ENCODE results near the gene GTF3C5. TPM values are rescaled to one million over a fixed set of nuclear protein-coding genes. Genes with fewer than 3 reads are reported as not detected.

Gene GTF3C5
- total and polyA plus RNA-seq, 9 of the 15 experiments (the other 6 are each of a cell fraction or from before 2014, with no cell fraction given) = 3.8 to 118 (median 83.7) TPM

DNA sequence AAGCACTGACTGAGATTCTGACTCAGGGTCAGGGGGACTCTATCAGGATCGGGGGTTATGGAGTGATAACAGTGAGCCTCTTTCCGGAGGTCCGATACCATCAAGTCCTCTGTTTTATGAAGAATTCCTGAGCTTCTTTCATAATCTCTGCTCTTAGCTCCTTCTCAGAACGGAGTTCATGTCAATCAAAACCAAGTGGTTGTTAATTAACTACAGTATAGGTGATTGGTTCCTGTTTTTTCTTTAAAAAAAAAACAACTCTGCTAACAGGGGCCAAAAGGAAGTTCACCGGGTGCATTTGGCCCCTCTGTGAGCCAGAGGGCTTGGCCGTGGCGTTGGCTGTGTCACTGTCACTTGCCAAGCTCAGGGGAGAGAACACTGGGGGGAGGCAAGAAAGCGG, 48.3 kb upstream of the GTF3C5 start (continued):
- TF ChIP-seq, protein P1, sequence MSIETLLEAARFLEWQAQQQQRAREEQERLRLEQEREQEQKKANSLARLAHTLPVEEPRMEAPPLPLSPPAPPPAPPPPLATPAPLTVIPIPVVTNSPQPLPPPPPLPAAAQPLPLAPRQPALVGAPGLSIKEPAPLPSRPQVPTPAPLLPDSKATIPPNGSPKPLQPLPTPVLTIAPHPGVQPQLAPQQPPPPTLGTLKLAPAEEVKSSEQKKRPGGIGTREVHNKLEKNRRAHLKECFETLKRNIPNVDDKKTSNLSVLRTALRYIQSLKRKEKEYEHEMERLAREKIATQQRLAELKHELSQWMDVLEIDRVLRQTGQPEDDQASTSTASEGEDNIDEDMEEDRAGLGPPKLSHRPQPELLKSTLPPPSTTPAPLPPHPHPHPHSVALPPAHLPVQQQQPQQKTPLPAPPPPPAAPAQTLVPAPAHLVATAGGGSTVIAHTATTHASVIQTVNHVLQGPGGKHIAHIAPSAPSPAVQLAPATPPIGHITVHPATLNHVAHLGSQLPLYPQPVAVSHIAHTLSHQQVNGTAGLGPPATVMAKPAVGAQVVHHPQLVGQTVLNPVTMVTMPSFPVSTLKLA (conservative IDR thresholded peaks at IDR 0.05) = no peak
- no peak for TF ChIP-seq HNRNPH1 (optimal IDR thresholded peaks at IDR 0.05; ENCODE audit: low read depth, low read length)
- TF ChIP-seq, protein P2, sequence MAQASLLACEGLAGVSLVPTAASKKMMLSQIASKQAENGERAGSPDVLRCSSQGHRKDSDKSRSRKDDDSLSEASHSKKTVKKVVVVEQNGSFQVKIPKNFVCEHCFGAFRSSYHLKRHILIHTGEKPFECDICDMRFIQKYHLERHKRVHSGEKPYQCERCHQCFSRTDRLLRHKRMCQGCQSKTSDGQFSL (CRISPR knock-in tag; IDR thresholded peaks at IDR 0.05) = no peak
- TF ChIP-seq, protein P2 (tag; IDR thresholded peaks at IDR 0.05) = no peak
- TF ChIP-seq, protein P3, sequence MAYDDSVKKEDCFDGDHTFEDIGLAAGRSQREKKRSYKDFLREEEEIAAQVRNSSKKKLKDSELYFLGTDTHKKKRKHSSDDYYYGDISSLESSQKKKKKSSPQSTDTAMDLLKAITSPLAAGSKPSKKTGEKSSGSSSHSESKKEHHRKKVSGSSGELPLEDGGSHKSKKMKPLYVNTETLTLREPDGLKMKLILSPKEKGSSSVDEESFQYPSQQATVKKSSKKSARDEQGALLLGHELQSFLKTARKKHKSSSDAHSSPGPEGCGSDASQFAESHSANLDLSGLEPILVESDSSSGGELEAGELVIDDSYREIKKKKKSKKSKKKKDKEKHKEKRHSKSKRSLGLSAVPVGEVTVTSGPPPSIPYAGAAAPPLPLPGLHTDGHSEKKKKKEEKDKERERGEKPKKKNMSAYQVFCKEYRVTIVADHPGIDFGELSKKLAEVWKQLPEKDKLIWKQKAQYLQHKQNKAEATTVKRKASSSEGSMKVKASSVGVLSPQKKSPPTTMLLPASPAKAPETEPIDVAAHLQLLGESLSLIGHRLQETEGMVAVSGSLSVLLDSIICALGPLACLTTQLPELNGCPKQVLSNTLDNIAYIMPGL (CRISPR knock-in tag; IDR thresholded peaks at IDR 0.05) = no peak
- TF ChIP-seq CSDE1 (IDR thresholded peaks at IDR 0.05) = no peak
- TF ChIP-seq ZFP1 (CRISPR knock-in tag; IDR thresholded peaks at IDR 0.05) = no peak
- TF ChIP-seq LARP7 (IDR thresholded peaks at IDR 0.05) = no peak
- no peak for TF ChIP-seq SP1 (CRISPR knock-in tag; IDR thresholded peaks at IDR 0.05)
- no peak for TF ChIP-seq ZNF561 (CRISPR knock-in tag; conservative IDR thresholded peaks at IDR 0.05)
- TF ChIP-seq HDAC2 (IDR thresholded peaks at IDR 0.05) = 0 out of 2 replicates have a peak, but pooled peaks have one; percentile 37
- no peak for TF ChIP-seq MECOM (CRISPR knock-in tag; IDR thresholded peaks at IDR 0.05)
- no peak for TF ChIP-seq TARDBP (IDR thresholded peaks at IDR 0.05)
- TF ChIP-seq, protein P4, sequence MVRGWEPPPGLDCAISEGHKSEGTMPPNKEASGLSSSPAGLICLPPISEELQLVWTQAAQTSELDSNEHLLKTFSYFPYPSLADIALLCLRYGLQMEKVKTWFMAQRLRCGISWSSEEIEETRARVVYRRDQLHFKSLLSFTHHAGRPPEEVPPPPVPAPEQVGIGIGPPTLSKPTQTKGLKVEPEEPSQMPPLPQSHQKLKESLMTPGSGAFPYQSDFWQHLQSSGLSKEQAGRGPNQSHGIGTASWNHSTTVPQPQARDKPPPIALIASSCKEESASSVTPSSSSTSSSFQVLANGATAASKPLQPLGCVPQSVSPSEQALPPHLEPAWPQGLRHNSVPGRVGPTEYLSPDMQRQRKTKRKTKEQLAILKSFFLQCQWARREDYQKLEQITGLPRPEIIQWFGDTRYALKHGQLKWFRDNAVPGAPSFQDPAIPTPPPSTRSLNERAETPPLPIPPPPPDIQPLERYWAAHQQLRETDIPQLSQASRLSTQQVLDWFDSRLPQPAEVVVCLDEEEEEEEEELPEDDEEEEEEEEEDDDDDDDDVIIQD (CRISPR knock-in tag; IDR thresholded peaks at IDR 0.05) = no peak
- no peak for TF ChIP-seq DIDO1 (tag; IDR thresholded peaks at IDR 0.05; ENCODE audit: low read depth)
- no peak for TF ChIP-seq IFI16 (CRISPR knock-in tag; IDR thresholded peaks at IDR 0.05)
- TF ChIP-seq, protein P5, sequence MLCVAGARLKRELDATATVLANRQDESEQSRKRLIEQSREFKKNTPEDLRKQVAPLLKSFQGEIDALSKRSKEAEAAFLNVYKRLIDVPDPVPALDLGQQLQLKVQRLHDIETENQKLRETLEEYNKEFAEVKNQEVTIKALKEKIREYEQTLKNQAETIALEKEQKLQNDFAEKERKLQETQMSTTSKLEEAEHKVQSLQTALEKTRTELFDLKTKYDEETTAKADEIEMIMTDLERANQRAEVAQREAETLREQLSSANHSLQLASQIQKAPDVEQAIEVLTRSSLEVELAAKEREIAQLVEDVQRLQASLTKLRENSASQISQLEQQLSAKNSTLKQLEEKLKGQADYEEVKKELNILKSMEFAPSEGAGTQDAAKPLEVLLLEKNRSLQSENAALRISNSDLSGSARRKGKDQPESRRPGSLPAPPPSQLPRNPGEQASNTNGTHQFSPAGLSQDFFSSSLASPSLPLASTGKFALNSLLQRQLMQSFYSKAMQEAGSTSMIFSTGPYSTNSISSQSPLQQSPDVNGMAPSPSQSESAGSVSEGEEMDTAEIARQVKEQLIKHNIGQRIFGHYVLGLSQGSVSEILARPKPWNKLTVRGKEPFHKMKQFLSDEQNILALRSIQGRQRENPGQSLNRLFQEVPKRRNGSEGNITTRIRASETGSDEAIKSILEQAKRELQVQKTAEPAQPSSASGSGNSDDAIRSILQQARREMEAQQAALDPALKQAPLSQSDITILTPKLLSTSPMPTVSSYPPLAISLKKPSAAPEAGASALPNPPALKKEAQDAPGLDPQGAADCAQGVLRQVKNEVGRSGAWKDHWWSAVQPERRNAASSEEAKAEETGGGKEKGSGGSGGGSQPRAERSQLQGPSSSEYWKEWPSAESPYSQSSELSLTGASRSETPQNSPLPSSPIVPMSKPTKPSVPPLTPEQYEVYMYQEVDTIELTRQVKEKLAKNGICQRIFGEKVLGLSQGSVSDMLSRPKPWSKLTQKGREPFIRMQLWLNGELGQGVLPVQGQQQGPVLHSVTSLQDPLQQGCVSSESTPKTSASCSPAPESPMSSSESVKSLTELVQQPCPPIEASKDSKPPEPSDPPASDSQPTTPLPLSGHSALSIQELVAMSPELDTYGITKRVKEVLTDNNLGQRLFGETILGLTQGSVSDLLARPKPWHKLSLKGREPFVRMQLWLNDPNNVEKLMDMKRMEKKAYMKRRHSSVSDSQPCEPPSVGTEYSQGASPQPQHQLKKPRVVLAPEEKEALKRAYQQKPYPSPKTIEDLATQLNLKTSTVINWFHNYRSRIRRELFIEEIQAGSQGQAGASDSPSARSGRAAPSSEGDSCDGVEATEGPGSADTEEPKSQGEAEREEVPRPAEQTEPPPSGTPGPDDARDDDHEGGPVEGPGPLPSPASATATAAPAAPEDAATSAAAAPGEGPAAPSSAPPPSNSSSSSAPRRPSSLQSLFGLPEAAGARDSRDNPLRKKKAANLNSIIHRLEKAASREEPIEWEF (CRISPR knock-in tag; IDR thresholded peaks at IDR 0.05) = no peak
- no peak for TF ChIP-seq NFIC (IDR thresholded peaks at IDR 0.05)
- no peak for TF ChIP-seq ZNF707 (CRISPR knock-in tag; conservative IDR thresholded peaks at IDR 0.05)
- no peak for TF ChIP-seq ZNF75A (CRISPR knock-in tag; IDR thresholded peaks at IDR 0.05)
